Panc1 (cell line): ENCODE results near the gene CACNA1C.

Source experiments
- POLR2AphosphoS5 ChIP-seq: IDR thresholded peaks from 2 replicates; pipeline ENCODE4 v1.6.1; 2012; ENCODE audit warnings: mild to moderate bottlenecking, low read depth, low read length, moderate library complexity
- REST ChIP-seq, 2 experiments: IDR thresholded peaks; 2 replicates each; pipeline ENCODE4 v1.6.1; 2011 to 2012; ENCODE audit warnings: low read depth in 2 of 2, control low read depth in 1 of 2, low read length in 1 of 2, mild to moderate bottlenecking in 1 of 2, moderate library complexity in 1 of 2; ENCODE audit not compliant: insufficient read depth in 1 of 2
- SIN3A ChIP-seq: IDR thresholded peaks from 2 replicates; pipeline ENCODE4 v1.6.1; 2012; ENCODE audit warnings: low read depth, mild to moderate bottlenecking, low read length, moderate library complexity, borderline replicate concordance; ENCODE audit not compliant: insufficient read depth
- TF ChIP-seq, protein P1 (sequence below): fragments of 450-650 bp; IDR thresholded peaks from 2 replicates; pipeline ENCODE4 v1.5.1; 2017; ENCODE audit warnings: mild to moderate bottlenecking

DNA sequence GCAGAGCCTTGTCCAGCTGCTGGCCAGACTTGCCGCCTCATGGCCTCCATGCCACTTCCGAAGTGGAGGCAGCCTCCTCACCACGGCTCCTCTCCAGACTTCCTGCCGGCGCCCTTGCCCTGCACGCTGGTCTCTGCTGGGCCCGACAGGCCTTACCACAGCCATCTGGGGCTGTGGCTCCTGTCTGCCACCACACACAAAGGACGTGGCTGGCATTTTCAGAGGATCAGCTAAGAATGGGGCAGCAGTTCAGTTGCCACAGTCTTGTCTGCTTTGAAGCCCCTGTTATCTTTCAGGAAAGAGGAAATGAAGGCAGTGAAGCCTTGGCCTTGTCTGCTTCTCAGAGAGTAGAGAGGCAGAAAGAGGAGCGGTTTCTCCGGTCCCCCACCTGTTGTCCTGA is 564.0 kb downstream of the CACNA1C start:
- TF ChIP-seq, protein P1, sequence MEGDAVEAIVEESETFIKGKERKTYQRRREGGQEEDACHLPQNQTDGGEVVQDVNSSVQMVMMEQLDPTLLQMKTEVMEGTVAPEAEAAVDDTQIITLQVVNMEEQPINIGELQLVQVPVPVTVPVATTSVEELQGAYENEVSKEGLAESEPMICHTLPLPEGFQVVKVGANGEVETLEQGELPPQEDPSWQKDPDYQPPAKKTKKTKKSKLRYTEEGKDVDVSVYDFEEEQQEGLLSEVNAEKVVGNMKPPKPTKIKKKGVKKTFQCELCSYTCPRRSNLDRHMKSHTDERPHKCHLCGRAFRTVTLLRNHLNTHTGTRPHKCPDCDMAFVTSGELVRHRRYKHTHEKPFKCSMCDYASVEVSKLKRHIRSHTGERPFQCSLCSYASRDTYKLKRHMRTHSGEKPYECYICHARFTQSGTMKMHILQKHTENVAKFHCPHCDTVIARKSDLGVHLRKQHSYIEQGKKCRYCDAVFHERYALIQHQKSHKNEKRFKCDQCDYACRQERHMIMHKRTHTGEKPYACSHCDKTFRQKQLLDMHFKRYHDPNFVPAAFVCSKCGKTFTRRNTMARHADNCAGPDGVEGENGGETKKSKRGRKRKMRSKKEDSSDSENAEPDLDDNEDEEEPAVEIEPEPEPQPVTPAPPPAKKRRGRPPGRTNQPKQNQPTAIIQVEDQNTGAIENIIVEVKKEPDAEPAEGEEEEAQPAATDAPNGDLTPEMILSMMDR = no peak
- TF ChIP-seq REST (IDR thresholded peaks at IDR 0.05; ENCODE audit: insufficient read depth in 1 of 2, low read depth in 2 of 2, low read length in 1 of 2) (no peak), SIN3A (no peak), POLR2AphosphoS5 (no peak)
